ENCODE results near the gene FAM163B.
A peak's percentile ranks its signal among the peaks of the same experiment; 100 is the strongest.

The FAM163B gene

DNA sequence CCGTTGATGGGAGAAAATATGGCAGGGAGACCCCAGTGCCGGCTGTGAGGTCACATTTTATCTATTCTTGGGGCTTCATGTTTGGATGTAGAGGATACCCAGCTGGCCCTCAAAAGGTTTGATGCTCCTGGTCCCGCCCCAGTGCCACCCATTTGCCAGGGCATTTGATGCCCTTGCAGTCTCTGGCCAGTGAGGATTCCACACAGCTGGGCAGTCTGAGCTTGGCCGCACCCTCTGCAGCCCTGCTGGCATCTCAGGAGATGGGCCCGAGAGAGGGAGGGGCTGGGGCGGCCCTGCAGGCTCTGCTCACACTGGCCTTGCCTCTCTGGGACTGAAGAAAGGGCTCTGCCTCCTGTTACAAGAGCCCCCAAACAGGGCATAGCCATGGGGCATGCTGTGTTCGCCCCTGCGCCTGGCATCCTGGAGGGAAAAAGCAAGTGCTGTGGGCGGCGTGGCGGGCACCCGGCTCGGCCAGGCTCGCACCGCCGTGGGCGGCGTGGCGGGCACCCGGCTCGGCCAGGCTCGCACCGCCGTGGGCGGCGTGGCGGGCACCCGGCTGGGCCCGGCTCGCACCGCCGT lies 47.1 kb downstream of the FAM163B start:
- TF ChIP-seq, protein P1, sequence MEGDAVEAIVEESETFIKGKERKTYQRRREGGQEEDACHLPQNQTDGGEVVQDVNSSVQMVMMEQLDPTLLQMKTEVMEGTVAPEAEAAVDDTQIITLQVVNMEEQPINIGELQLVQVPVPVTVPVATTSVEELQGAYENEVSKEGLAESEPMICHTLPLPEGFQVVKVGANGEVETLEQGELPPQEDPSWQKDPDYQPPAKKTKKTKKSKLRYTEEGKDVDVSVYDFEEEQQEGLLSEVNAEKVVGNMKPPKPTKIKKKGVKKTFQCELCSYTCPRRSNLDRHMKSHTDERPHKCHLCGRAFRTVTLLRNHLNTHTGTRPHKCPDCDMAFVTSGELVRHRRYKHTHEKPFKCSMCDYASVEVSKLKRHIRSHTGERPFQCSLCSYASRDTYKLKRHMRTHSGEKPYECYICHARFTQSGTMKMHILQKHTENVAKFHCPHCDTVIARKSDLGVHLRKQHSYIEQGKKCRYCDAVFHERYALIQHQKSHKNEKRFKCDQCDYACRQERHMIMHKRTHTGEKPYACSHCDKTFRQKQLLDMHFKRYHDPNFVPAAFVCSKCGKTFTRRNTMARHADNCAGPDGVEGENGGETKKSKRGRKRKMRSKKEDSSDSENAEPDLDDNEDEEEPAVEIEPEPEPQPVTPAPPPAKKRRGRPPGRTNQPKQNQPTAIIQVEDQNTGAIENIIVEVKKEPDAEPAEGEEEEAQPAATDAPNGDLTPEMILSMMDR (IDR thresholded peaks at IDR 0.05; ENCODE audit: low read depth, low read length), result no peak
- H3K4me3 ChIP-seq (ENCODE audit: low read depth, low read length), result no peak overlapping the region

DNA sequence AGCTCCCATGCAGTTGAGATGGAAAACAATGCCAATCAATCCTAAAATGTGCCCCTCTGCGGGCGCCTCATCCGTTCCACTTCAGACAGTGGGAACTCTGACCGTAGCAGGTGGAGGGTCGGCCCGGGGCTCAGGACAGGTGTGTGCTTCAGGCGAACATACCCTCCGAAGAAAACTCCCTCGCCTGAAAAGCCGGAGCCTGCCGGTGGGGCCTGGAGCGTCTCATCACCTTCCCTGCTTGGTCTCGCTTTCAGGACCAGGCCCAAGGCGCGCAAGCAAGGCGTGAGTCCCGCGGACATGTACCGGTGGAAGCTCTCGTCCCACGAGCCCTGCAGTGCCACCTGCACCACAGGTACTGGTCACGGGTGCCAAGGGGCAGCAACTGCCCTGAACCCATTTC lies 48.2 kb downstream of the FAM163B start:
- no peak overlapping the region for H3K4me3 ChIP-seq (ENCODE audit: low read depth, low read length)
- TF ChIP-seq, protein P1 (IDR thresholded peaks at IDR 0.05; ENCODE audit: low read depth, low read length), result no peak

DNA sequence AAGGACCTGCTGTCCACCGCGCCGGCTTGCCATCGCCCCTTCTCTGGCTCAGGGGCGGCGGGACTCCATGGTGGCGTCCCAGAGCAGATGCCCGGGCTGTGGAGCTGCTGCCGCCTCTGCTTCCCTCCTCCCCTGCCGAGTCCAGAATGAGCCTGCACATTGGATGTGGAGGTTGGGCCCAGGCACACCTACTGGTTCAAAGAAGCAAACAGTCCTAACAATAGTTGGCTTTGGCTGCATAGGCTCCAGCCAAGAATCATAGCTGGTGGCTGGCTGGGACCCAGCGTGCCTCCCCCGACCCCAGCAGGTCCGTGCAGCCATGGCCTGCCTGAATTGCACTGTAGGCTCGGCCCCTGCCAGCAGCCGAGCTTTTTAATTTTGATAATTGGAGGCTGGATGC lies 48.9 kb downstream of the FAM163B start:
- H3K4me3 ChIP-seq (ENCODE audit: low read depth, low read length), result no peak overlapping the region
- TF ChIP-seq, protein P1 (IDR thresholded peaks at IDR 0.05; ENCODE audit: low read depth, low read length), result no peak

DNA sequence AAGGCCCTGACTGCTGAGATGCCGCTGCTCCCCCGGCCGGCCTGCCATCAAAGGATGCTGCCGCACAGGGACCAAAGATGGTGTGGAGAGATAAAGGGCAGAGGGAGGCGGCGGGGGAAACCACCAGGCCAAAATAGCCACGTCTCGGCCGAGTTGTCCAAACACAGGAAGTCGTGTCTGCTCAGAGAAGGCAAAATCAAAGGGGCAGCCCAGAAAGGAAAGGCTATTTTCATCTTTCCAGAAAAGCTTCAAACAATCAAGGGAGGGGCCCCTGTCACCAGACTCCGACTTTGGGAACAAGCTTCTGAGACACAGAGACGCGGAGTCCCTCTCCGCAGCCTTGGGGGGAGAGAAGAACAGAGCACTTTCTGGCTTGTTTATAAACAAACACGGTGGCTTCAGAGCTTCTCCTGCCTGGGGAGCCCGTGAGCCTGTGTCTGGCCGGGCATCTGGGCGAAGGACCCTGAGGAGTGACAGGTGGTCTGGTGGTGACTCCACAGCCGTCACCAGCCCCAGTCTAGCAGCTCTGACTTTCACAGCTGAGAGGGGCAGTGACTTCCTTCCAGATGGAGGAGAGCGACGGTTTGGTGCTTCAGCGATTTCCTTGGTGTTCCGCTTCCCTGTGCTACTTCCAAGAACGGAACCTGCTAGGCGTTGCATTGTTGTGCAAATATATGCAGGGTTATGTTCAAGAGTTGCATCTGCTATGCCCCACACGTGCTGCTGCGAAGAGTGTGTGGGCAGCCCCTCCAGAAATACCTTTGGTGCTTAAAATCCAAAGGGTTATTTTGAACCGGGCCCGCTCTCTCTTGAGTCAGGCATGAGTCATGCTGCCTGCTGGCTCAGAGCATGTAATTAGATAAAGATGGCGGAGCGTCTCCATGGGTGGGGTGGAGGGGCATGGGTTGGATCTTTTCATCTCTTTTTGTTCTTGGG lies 50.7 kb downstream of the FAM163B start:
- peak overlapping the region; percentile 39 for H3K4me3 ChIP-seq (ENCODE audit: low read depth, low read length)
- TF ChIP-seq, protein P1 (IDR thresholded peaks at IDR 0.05; ENCODE audit: low read depth, low read length), result no peak

DNA sequence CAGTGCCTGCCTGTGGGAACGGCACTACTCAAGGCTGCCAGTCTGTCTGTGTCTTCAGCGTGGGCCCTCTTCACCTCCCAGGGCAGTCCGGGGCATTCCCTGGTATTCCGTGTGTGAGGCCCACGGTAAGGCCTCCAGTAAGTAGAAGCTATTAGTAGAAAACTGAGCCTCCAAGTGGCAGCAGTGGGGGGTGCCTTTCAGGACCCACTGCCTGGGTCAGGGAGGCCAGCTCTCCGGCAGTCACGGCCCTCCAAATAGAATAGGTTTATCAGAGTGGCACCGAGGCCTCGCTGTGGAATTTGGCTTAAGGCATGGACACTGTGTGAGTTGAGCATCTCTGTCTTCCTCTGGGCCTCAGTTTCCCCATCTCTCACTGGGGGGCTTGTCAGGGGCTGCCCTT lies 51.6 kb downstream of the FAM163B start:
- H3K4me3 ChIP-seq (ENCODE audit: low read depth, low read length), result no peak overlapping the region
- TF ChIP-seq, protein P1 (IDR thresholded peaks at IDR 0.05; ENCODE audit: low read depth, low read length), result no peak

DNA sequence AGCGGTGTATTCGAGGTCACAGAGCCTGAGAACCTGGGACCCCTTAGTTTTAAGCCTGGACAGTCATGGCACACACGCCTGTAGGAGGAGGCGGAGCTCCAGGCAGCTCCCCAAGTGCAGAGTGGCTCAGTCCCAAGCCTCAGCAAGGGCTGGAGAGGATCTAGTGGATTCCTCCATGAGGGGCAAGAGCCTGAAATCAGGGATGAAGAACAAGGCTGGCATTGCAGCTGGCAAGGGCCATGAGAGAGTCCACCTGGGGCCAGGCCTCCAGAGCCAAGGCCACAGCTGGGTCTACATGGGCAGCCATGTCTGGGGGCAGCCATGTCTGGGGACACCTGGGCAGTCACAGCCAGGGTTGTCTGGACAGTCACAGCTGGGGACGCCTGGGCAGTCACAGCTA lies 52.8 kb downstream of the FAM163B start:
- no peak overlapping the region for H3K4me3 ChIP-seq (ENCODE audit: low read depth, low read length)

More for the DNA sequence above, 52.8 kb downstream of the FAM163B start:
- TF ChIP-seq, protein P1 (IDR thresholded peaks at IDR 0.05; ENCODE audit: low read depth, low read length), result no peak

Measured in WI38 (cell line).